Erythroblast (primary cell): ENCODE results near the gene CISD2.

Source experiments
- DNase-seq, 2 experiments: peaks; one replicate each; lab custom pipeline; 2025; lab: John Stamatoyannopoulos, UW
- GATA1 ChIP-seq: IDR thresholded peaks from 2 replicates; pipeline ENCODE4 v1.6.1; 2011; ENCODE audit warnings: low read depth, mild to moderate bottlenecking, control low read depth, low read length, moderate library complexity
- POLR2A ChIP-seq: IDR thresholded peaks from 2 replicates; pipeline ENCODE4 v1.6.1; 2011; ENCODE audit warnings: mild to moderate bottlenecking, low read length

The CISD2 gene, protein sequence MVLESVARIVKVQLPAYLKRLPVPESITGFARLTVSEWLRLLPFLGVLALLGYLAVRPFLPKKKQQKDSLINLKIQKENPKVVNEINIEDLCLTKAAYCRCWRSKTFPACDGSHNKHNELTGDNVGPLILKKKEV

DNA sequence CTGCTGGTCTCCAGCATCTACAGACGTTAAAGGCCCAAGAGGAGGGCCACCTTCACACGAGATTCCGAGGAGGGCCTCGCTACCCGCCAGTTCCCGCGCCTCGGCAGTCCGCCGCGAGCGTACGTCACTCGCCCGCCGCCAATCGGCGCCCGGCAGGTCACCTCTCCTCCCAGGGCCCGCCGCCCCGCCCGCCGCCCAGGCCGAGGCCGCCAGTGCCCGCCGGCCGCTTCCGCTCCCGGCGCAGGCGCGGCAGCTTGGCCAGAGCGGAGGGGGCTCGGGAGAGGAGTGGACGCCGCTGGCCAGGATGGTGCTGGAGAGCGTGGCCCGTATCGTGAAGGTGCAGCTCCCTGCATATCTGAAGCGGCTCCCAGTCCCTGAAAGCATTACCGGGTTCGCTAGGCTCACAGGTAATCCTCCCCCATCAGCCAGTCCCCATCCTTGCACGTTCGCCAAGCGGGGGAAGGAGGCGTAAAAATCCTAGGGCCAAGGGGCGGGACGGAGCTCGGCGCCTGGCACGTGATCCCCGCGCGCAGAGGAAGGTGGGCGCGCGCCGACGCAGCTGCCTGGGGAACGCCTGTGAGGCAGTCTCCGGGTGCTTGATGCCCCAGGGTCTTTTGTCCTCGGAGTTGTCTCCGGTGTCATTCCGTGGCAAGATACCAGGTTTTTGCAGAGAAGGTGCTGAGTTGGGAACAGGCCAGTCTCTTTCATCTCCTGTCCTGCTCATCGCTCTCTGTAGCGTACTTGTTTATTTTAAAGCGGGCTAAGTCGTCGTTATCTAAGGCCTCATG, at the start of gene CISD2:
TSS of gene CISD2 (plus strand) at position 212 of the 788 bp plus-strand sequence. CDS start at position 305, 93 bp downstream.
- DNase-seq, result peak; percentile 97
- TF ChIP-seq POLR2A (peak; percentile 99), GATA1 (no peak)

GRCh38 chr4:102819100-102819499, 49.7 kb upstream of the CISD2 start:
- DNase-seq, result peak; percentile 6 to 35

DNA sequence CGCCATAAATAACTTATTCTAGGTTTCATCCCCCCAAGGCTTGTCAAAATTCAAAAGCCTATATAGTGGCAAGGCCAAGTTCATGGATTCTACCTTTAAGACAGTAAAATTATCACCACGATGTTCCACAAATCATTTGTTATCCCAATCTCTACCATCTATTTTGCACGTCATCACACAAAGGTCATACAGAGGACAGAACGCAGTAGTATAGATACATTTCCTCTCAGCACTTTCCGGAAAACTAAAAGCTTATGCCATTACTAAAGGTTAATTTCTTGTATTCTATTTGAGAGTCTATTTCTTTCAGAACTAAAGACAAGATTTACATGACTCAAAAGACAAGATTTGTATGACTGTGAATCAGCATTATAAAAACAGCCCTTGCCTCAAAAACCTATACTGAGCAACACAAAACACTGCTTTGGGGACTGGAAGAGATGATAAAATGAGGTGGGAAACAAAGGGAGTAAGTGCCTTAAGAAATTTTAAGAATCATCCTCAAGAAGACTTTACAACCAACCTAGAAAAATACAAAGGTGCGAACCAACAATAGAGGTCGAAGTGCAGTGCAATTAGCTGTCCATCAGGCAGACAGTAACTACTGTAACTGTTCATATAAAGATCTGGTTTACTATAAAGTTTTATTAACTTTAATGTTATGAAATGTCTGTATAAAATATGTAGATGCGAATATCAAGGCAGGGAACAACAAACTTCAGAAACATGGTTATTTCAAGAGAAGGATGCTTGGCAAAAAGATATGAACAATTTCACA, 49.0 kb upstream of the CISD2 start:
- no peak for DNase-seq
- no peak for TF ChIP-seq POLR2A
- TF ChIP-seq GATA1, result no peak

GRCh38 chr4:102823464-102823863, 45.3 kb upstream of the CISD2 start:
- no peak for TF ChIP-seq POLR2A
- no peak for TF ChIP-seq GATA1
- no peak for DNase-seq

DNA sequence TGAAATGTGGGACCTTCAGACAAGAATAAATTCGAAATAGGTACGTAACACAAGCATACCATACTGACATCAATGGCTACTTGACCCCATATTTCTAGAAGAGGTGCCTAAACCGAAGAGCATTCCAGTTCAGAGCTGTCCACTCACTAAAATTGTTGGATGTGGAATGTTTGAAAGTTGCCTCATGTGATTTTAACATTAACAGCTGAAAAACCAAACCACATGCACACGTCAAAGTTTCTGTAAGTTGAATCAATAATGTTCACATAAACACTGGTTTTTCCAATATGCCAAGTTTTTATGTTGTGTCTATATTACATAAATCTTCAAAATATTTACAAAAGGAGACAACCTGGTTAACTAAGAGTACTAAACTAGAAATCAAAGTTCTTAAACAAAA, 44.9 kb upstream of the CISD2 start:
- TF ChIP-seq POLR2A (no peak), GATA1 (no peak)
- no peak for DNase-seq

- DNase-seq, result no peak
- no peak for TF ChIP-seq GATA1
These were observed 44.4 kb upstream of the CISD2 start for GRCh38 chr4:102824398-102824797.

GRCh38 chr4:102825261-102826091, 43.3 kb upstream of the CISD2 start:
- DNase-seq, result peak; percentile 83 to 88
- TF ChIP-seq GATA1 (no peak), POLR2A (peak; percentile 44)

DNA sequence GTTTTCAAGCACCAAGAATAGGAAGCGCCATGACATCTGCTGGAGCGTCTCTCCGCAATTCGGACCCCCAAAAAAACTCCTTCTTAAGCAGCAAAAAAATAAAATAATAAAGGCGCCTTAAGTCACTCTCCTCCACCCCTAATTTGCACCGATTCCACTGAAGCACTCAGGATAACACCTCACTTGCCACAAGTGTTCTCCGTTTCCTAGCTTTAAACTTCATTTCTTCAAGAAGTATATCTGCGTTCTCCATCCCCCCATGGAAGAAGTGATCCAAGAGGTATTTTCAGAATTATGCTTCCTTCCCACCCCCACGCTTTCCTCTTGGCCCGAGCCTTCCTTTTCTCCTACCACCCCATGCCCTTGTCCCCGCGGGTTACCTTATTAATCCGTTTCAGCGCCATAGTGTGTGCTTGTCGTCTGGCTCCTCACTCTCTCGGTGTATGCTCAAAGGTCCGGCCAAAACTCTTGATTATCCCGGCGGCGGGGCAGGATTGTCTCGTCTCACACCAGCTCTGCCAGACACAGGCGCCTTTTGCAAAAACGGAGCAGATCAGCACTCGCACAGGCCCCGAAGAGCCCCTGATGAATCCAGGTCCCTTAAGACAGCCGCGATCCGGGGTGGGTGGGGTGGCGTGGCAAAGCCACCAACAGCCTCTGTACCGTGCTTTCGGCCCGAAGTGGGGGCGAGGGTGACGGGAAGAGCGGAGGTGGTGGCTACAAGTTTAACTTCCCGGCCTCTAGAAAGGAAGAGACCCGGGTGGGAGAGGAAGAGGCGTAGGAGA, 42.5 kb upstream of the CISD2 start:
- DNase-seq, result no peak
- TF ChIP-seq GATA1 (no peak), POLR2A (no peak)

DNA sequence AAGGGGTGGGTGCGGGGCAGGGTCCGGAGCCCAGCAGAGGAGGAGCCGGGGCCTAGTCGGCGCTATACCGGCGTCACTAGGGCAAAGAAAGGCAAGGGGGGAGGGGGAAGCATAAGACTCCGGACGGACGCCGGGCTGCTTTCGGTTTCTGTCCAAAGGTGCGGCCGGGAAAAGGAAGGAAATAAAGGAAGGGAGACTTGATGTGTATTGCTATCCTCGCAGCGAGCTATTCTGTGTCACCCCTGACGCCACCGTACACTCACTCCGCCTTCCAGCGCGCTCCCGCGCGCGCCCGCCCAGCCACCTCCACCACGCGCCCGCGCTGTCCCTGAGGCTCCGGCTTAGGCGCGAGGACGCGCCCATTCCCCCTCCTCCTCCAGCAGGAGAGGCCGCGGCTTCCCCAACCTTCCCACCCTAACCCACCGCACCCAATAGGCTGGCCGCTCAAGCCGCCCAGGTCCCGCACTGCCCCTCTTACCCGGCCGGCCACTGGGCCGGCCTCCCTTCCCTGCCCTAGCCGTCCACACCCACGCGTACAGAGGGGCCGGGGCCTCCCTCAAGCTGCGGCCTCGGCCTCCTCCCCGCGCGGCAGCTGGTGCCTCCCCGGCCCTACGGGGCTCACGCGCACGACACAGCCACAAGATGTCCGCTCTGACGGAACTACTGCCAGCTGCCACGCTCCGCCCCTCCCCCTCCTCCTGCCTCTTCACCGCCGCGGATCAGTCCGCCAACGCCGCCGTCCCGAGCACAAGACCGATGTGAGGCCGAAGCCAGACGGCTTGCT, 41.7 kb upstream of the CISD2 start, which contains the start of gene UBE2D3:
TSS of gene UBE2D3 (minus strand) at position 662 of the 784 bp plus-strand sequence. CDS start 1,043 bp downstream, outside the sequence.
- DNase-seq, result peak; percentile 99
- peak; percentile 93 for TF ChIP-seq POLR2A
- no peak for TF ChIP-seq GATA1

DNA sequence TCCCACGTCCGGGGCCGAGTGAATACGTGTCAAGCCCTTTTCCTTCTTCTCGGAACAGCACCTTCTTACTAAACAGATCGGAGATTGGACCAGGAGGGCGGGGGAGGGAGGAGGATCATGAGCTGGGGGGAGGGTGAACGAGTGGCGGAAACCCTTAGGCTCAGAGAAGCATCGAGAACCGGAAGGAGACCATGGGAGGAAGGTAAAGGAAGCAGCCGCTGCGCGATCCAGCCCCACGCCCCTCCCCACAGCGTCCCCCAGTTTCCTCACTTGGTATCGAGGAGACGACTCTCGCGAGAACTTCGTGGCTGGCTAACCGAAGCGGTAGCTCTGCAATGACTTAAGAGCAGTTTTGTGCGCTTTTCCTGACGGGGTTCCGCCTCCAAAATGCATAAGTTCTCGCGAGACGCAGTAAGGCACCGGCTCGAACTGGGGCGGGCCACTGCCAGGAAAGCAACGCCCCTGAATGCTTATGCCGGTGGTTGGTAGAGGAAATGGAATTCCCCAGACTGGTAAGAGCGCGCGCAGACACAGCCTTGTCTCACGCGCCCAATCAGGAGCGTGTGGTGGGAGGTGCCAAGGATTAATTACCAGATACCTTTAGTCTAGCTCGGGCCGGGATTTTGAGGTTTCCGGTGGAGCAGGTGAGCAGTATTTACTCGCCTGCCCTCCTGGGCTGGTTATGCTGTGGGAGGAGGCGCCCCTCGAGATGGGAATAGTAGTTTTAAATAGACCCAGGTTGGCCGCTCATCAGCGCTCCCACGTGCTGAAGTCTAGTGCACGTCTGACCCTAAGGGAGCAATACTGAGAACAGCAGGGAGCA, 40.9 kb upstream of the CISD2 start:
- TF ChIP-seq GATA1 (no peak), POLR2A (peak; percentile 48)
- DNase-seq, result peak; percentile 99 to 100

GRCh38 chr4:102828497-102828808, 40.3 kb upstream of the CISD2 start:
- DNase-seq, result no peak

DNA sequence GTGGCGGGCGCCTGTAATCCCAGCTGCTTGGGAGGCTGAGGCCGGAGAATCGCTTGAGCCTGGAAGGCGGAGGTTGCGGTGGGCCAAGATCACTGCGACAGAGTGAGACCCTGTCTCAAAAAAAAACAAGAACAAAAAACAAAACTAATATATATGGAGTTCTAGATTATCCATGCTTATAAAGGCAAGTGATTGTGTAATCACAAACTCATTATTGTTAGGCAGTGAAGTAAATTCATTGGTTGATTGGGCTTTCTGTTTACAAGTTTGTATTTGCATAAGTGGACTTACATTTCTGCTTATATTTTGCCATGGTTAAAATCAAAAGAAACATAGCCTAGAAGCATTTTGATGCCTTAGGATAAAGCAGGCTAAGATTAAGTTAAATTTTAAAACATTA, 39.0 kb upstream of the CISD2 start:
- no peak for TF ChIP-seq POLR2A
- no peak for TF ChIP-seq GATA1

More at GRCh38 chr4:102828497-102828808, 40.3 kb upstream of the CISD2 start:
- no peak for TF ChIP-seq GATA1
- no peak for TF ChIP-seq POLR2A

More for the DNA sequence above, 39.0 kb upstream of the CISD2 start:
- DNase-seq, result no peak
